Duodenal mucosa (tissue), 2 donors: ENCODE data around the gene DUSP28.

Experiments used
- H3K27ac ChIP-seq: one replicate; pipeline ENCODE4 v1.7.0; 2013; ENCODE audit warnings: low read depth, low read length
- H3K27me3 ChIP-seq, 2 donors: one replicate each; pipeline ENCODE4 v1.7.0; 2013; ENCODE audit warnings: low read length in 2 of 2, control low read depth in 1 of 2; ENCODE audit not compliant: insufficient read depth in 2 of 2, control insufficient read depth in 1 of 2
- H3K36me3 ChIP-seq, 2 donors: one replicate each; pipeline ENCODE4 v1.7.0; 2013; ENCODE audit warnings: low read length in 2 of 2, control low read depth in 1 of 2; ENCODE audit not compliant: insufficient read depth in 2 of 2, control insufficient read depth in 1 of 2
- H3K4me1 ChIP-seq, 2 donors: one replicate each; pipeline ENCODE4 v1.7.0; 2013; ENCODE audit warnings: low read length in 2 of 2, control low read depth in 1 of 2; ENCODE audit not compliant: insufficient read depth in 2 of 2, control insufficient read depth in 1 of 2
- H3K4me3 ChIP-seq, 2 donors: one replicate each; pipeline ENCODE4 v1.7.0; 2013; ENCODE audit warnings: low read length in 2 of 2, low read depth in 1 of 2
- H3K9ac ChIP-seq, 2 donors: one replicate each; pipeline ENCODE4 v1.7.0; 2013; ENCODE audit warnings: low read length in 2 of 2, low read depth in 1 of 2
- H3K9me3 ChIP-seq, 2 donors: one replicate each; pipeline ENCODE4 v1.7.0; 2013; ENCODE audit warnings: low read length in 2 of 2, control low read depth in 1 of 2; ENCODE audit not compliant: control insufficient read depth in 1 of 2

Gene DUSP28, protein sequence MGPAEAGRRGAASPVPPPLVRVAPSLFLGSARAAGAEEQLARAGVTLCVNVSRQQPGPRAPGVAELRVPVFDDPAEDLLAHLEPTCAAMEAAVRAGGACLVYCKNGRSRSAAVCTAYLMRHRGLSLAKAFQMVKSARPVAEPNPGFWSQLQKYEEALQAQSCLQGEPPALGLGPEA

DNA sequence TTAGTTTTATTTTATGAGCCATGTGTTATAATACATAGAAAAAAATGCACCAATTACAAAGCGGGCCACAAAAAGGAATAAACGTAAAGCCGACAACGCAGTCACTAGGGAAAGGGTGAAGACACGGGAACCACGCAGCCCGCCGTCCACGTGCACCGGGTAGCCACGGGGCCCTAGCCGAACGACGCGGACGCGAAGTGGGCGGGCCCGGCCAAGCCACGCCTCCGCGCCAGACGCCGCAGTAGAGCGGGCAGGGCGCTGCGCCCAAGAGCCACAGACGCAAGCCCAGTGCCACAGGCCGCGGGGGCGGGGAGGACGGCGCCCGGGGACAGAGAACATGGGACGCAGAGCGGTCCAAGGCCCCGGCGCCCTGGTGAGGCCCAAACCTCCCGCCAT is at the start of gene DUSP28:
TSS of gene DUSP28 (plus strand) at position 274 of the 396 bp plus-strand sequence. CDS start 328 bp downstream, outside the sequence.
- H3K9ac ChIP-seq = peak within 1 kb of the TSS; percentile 69 to 82
- peaks cover 0 to 3% of the 10 kb centered on the region in 2 donors for H3K36me3 ChIP-seq
- no peaks in the 10 kb centered on the region for H3K9me3 ChIP-seq
- H3K4me3 ChIP-seq = peak within 1 kb of the TSS; percentile 76 to 84
- peaks cover 40 to 43% of the 10 kb centered on the region in 2 donors for H3K4me1 ChIP-seq
- H3K27ac ChIP-seq = peak within 1 kb of the TSS; percentile 96
- no peaks in the 10 kb centered on the region for H3K27me3 ChIP-seq

DNA sequence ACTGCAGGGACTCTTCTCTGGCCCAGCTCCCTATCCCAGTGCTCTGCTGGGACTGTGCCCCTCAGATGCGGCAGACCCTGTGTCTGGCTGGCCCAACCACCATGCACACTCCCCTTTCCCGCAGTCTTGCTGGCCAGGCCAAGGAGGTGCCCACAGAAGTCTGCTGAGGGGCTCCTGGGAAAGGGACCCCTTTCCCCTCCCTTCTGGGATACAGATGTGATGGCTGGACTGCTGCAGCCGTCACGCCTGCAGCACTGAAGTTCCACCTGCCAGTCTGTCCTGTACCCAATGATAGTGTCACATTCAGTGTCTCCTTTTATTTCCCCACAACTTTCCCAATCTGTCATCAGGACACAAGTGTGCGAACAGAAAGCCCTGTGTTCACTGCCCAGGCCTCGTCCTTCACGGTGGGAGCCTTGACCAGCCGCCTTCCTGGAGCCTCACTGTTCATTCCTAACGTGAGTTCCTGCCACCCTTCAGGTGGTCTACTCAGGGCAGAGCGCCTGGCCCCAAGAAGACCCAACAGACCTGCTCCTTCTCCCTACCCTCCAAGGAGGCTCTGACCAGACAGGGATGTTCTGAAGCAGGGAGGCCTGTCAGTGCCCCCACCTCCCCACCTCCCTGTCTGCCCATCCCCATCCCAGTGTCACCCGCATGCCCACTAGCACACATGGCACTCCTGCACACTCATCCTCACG is 49.5 kb upstream of the DUSP28 start:
- Histone ChIP-seq H3K4me3 (no peak overlapping the region), H3K36me3 (peaks cover 0 to 30% of the 10 kb centered on the region in 2 donors), H3K27ac (no peak overlapping the region), H3K9me3 (no peaks in the 10 kb centered on the region), H3K27me3 (no peaks in the 10 kb centered on the region), H3K4me1 (peaks cover 3 to 7% of the 10 kb centered on the region in 2 donors), H3K9ac (no peak overlapping the region)

DNA sequence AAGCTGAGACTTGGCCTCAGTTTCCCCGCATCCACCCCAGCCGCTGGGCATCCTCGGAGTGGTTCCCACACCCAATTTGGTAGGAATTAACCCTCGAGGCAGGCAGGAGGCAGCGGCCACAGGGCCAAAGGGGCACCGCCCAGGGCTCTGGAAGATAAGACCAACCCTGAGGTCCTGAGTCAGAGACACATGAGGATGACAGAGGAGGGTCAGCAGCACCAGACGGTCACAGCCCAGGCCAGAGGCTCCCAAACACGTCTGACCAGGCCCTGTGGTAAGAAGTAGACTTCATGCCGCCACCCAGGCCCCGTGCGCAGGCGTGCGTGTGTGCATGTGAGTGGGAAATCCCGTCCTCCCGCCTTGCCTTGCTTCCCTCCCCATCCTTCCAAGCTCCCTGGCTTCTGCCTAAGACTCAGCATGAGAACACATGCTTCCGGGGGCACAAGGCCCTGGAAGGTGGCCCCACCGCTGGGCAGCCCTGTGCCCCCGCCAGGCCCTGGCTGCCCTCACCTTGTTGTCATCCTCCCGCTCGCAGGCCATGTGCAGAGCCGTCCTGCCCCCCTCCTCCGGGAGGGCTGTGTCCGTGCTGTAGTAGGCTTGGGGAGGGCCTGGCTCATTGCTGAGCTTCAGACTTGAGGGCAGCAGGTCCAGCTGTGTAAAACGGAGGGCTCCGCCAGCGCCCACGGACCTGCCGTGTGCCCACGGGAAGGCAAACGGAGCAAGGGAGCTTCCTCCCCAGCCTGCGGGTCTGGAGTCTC is 48.6 kb upstream of the DUSP28 start:
- peaks cover 3 to 7% of the 10 kb centered on the region in 2 donors for H3K4me1 ChIP-seq
- no peaks in the 10 kb centered on the region for H3K9me3 ChIP-seq
- H3K27ac ChIP-seq = no peak overlapping the region
- H3K4me3 ChIP-seq = no peak overlapping the region
- H3K36me3 ChIP-seq = peaks cover 0 to 30% of the 10 kb centered on the region in 2 donors
- no peaks in the 10 kb centered on the region for H3K27me3 ChIP-seq
- H3K9ac ChIP-seq = no peak overlapping the region

DNA sequence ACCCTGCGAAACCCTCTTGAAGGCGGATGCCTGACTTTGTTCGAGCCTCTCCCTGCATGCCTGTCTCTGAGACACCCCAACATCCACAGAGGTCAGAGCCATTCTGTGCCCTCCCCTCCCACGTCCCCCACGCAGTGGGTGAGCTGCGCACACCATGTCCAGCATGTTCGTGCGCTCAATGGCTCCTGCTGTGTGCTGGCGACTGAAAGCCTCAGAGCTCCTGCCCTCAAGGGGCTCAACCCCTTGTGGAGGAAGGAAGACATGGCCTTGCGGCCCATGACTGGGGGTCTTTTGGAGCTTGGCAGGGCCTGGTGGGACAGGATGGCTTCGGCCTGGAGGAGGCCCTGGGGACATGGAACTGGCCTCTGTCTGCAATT is 48.1 kb upstream of the DUSP28 start:
- Histone ChIP-seq H3K9me3 (no peaks in the 10 kb centered on the region), H3K4me1 (peaks cover 3 to 7% of the 10 kb centered on the region in 2 donors), H3K27me3 (no peaks in the 10 kb centered on the region), H3K27ac (no peak overlapping the region), H3K36me3 (peaks cover 0 to 30% of the 10 kb centered on the region in 2 donors), H3K4me3 (no peak overlapping the region), H3K9ac (no peak overlapping the region)

DNA sequence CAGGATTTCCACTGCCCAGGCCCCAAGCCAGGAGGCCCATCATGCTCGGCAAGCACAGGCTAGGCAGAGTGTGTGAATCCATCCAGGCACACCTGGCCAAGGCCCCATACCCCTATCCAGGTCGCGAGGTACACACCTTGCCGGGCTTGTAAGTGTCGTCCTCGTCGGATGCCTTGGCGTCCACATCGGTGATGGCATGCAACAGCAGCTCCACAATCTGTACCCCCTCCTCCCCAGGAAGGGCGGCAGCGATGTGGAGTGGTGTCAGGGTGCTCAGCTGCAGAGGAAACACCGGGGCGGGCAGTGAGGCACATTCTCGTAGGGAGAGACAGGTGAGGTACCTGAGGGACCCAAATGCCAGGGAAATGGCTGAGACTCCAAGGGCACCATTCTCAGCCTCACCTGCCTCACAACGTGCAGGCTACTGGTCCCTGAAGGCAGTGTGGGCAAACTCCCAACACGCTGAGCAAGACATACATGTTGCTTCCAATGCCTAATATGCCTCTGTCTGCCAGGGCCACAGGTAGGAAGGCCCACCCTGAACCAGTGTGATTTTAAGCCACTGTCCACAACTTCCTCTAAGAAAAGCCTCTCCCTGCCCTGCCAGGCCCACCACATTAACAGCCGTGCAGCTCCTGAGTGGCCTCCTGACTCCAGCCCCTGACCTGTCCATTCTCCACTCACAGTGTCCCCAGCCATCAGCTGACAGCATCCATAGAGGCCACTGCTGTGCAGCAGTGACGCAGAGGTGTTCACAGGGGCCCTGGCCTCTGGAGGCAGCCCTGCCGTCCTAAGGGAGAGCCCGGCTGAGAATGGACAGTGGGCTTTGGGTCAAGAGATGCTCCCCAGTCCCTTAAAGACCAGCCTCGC is 47.3 kb upstream of the DUSP28 start:
- peaks cover 3 to 7% of the 10 kb centered on the region in 2 donors for H3K4me1 ChIP-seq
- H3K4me3 ChIP-seq = no peak overlapping the region
- H3K9me3 ChIP-seq = no peaks in the 10 kb centered on the region
- no peak overlapping the region for H3K9ac ChIP-seq
- peaks cover 0 to 30% of the 10 kb centered on the region in 2 donors for H3K36me3 ChIP-seq
- no peaks in the 10 kb centered on the region for H3K27me3 ChIP-seq
- H3K27ac ChIP-seq = no peak overlapping the region

DNA sequence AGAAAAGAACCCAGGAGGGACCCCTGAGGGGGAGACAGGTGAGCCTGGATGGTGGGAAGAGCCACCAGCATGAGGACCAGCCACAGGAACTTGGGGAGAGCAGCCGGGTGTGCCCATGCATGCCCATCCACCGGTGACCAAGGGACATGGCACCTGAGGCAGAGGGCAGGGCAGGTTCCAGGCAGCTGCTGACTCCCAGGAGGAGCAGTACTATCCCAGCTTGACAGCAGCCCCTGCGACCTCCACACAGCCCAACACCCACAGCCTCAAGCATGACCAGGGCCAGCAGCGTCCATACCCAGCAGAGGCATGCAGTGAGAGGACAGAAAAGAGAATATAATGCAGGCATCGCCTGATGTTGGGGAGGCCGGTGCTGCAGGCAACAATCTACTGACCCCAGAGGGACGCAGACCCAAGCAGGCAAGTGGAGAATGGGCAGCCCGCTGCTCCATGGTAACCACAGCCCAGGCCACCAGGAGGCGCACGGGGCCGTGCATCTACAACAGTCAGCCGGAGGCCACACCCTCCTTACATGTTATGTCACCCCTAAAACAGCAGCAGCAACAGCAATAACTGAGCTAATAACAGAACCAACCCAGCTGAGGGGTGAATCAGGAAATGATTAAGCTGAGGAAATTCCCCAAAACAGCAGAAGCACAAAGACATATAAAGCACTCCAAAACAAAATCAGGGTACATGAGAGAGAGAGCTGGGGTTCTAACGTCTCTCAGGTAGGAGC is 46.4 kb upstream of the DUSP28 start:
- Histone ChIP-seq H3K9me3 (no peaks in the 10 kb centered on the region), H3K4me1 (peaks cover 3 to 7% of the 10 kb centered on the region in 2 donors), H3K27ac (no peak overlapping the region), H3K27me3 (no peaks in the 10 kb centered on the region), H3K36me3 (peaks cover 0 to 30% of the 10 kb centered on the region in 2 donors), H3K9ac (no peak overlapping the region), H3K4me3 (no peak overlapping the region)

DNA sequence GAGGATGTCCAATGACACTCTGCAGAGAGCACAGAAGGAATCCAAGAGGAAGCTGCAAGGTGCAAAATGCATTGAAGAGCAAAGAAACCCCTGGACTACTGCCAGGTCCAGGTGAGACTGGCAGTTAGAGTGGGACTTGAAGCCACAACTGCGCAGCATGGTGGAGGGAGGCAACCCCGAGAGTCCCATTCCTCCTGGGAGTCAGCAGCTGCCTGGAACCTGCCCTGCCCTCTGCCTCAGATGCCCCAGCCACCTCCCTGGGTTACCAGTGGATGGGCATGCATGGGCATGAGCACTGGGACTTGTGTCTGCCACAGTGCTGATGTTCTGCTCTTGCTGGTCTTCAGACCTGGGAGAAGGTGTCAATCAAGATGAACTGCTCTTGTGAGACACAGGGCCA is 45.5 kb upstream of the DUSP28 start:
- H3K27me3 ChIP-seq = no peaks in the 10 kb centered on the region
- peaks cover 0 to 21% of the 10 kb centered on the region in 2 donors for H3K36me3 ChIP-seq
- H3K4me1 ChIP-seq = peaks cover 3 to 7% of the 10 kb centered on the region in 2 donors
- H3K27ac ChIP-seq = no peak overlapping the region
- no peaks in the 10 kb centered on the region for H3K9me3 ChIP-seq
- H3K4me3 ChIP-seq = no peak overlapping the region
- H3K9ac ChIP-seq = no peak overlapping the region

DNA sequence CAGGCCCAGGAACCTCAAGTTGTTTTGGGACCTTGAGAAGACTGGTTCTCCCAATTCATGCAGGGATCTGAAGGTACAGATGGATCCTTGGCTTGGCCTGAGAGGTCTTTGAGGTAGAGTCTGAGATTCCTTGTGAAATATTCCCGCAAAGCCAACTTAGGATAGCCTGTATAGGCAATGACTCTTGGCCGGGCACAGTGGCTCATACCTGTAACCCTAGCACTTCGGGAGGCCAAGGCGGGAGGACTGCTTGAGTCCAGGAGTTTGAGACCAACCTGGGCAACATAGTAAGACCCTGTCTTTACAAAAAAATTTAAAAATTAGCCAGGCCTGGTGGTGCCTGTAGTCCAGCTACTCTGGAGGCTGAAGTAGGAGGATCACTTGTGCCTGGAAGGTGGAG is 42.8 kb upstream of the DUSP28 start:
- H3K27me3 ChIP-seq = no peaks in the 10 kb centered on the region
- H3K4me3 ChIP-seq = no peak overlapping the region
- peaks cover 0 to 9% of the 10 kb centered on the region in 2 donors for H3K36me3 ChIP-seq
- no peak overlapping the region for H3K27ac ChIP-seq
- peaks cover 3 to 7% of the 10 kb centered on the region in 2 donors for H3K4me1 ChIP-seq
- H3K9me3 ChIP-seq = no peaks in the 10 kb centered on the region
- no peak overlapping the region for H3K9ac ChIP-seq

DNA sequence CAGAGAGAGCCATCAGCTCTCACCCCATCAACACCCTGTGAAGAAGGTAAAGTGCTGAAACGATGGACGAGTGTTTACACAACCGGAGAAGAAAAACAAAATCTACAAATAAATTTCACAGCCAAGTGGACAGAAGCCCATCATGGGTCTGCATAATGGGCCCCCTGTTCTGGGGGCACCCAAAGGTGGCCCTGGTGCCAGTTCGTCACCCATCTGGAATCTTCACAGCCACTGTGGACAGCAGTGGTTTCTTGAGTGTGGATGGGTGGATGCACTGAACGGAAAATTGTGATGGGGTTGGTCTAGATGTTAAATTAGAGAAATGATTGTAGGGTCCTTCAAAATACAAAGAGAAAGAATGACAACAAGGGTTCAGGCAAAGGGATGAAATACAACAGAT is 41.2 kb upstream of the DUSP28 start:
- Histone ChIP-seq H3K4me3 (no peak overlapping the region), H3K9ac (no peak overlapping the region), H3K9me3 (peaks cover 2 to 3% of the 10 kb centered on the region in 2 donors), H3K36me3 (peaks cover 10 to 16% of the 10 kb centered on the region in 2 donors), H3K27me3 (no peaks in the 10 kb centered on the region), H3K27ac (no peak overlapping the region), H3K4me1 (peaks cover 2 to 3% of the 10 kb centered on the region in 2 donors)
